HG03460 (cell line): ENCODE data around the gene PAM.

Source experiments
- ATAC-seq: cut with Tn5 transposase; IDR thresholded peaks from one replicate; pipeline ENCODE4 v1.9.1; 2021; ENCODE audit not compliant: unreplicated experiment

Gene PAM

GRCh38 chr5:102927007-102927406, 171.9 kb downstream of the PAM start:
- no peak for ATAC-seq

- ATAC-seq = no peak
These were observed 175.1 kb downstream of the PAM start for GRCh38 chr5:102930244-102930643.

- no peak for ATAC-seq
These were observed 176.1 kb downstream of the PAM start for GRCh38 chr5:102931085-102931725.

- ATAC-seq = no peak
These were observed 177.7 kb downstream of the PAM start for GRCh38 chr5:102932781-102933180.

GRCh38 chr5:102933316-102933715, 178.2 kb downstream of the PAM start:
- ATAC-seq = no peak

- ATAC-seq = no peak
These were observed 178.8 kb downstream of the PAM start for GRCh38 chr5:102933721-102934459.

GRCh38 chr5:102937894-102938293, 182.8 kb downstream of the PAM start:
- no peak for ATAC-seq

- ATAC-seq = no peak
These were observed 186.0 kb downstream of the PAM start for GRCh38 chr5:102941111-102941510.

- ATAC-seq = no peak
These were observed 191.3 kb downstream of the PAM start for GRCh38 chr5:102946414-102946813.

GRCh38 chr5:102946971-102947370, 191.9 kb downstream of the PAM start:
- ATAC-seq = no peak

GRCh38 chr5:102955488-102955887, 200.4 kb downstream of the PAM start:
- no peak for ATAC-seq

- no peak for ATAC-seq
These were observed 201.5 kb downstream of the PAM start for GRCh38 chr5:102956599-102956998.

- ATAC-seq = no peak
These were observed 202.0 kb downstream of the PAM start for GRCh38 chr5:102957141-102957540.

GRCh38 chr5:102958481-102959011, 203.4 kb downstream of the PAM start:
- no peak for ATAC-seq

GRCh38 chr5:102959055-102959454, 203.9 kb downstream of the PAM start:
- ATAC-seq = no peak

GRCh38 chr5:102961671-102962070, 206.6 kb downstream of the PAM start:
- no peak for ATAC-seq

GRCh38 chr5:102965653-102966052, 210.5 kb downstream of the PAM start:
- no peak for ATAC-seq

GRCh38 chr5:102969641-102970040, 214.5 kb downstream of the PAM start:
- ATAC-seq = no peak

GRCh38 chr5:102971676-102972293, 216.7 kb downstream of the PAM start:
- no peak for ATAC-seq

GRCh38 chr5:102974177-102974576, 219.1 kb downstream of the PAM start:
- ATAC-seq = no peak

GRCh38 chr5:102975045-102975444, 219.9 kb downstream of the PAM start:
- ATAC-seq = no peak
